BE2C (cell line): Measurements from ENCODE around the gene PLXND1.

ENCODE experiments used
- DNase-seq: peaks from one replicate; pipeline ENCODE4 v3.0.0-alpha.2; 2020
- H3K27me3 ChIP-seq: fragments of 250-450 bp; sonication (Bioruptor Pico); 2 replicates; pipeline ENCODE4 v1.5.1; 2020; ENCODE audit warnings: mild to moderate bottlenecking
- H3K36me3 ChIP-seq: fragments of 250-450 bp; sonication (Bioruptor Pico); 2 replicates; pipeline ENCODE4 v1.5.1; 2020; ENCODE audit warnings: mild to moderate bottlenecking
- H3K4me1 ChIP-seq: fragments of 250-450 bp; sonication (Bioruptor Pico); 2 replicates; pipeline ENCODE4 v1.5.1; 2020
- H3K4me3 ChIP-seq: 2 replicates; pipeline ENCODE4 v1.5.1; 2011; ENCODE audit warnings: low read depth, low read length
- H3K9me3 ChIP-seq: fragments of 250-450 bp; sonication (Bioruptor Pico); 2 replicates; pipeline ENCODE4 v1.5.1; 2020
- CTCF ChIP-seq: IDR thresholded peaks from 2 replicates; pipeline ENCODE4 v1.5.1; 2012; ENCODE audit warnings: mild to moderate bottlenecking, low read depth, low read length

PLXND1 gene

GRCh38 chr3:129604767-129605166 is 1.7 kb downstream of the PLXND1 start:
- peak overlapping the region; percentile 64 for H3K4me3 ChIP-seq
- no peak for DNase-seq
- peaks cover 8% of the 10 kb centered on the region for H3K27me3 ChIP-seq
- peaks cover 4% of the 10 kb centered on the region for H3K4me1 ChIP-seq
- TF ChIP-seq CTCF: no peak
- no peaks in the 10 kb centered on the region for H3K36me3 ChIP-seq
- H3K9me3 ChIP-seq: no peaks in the 10 kb centered on the region

- no peak for TF ChIP-seq CTCF
- Histone ChIP-seq H3K27me3 (peaks cover 8% of the 10 kb centered on the region), H3K4me1 (peaks cover 8% of the 10 kb centered on the region), H3K9me3 (no peaks in the 10 kb centered on the region), H3K36me3 (no peaks in the 10 kb centered on the region), H3K4me3 (peak overlapping the region; percentile 64)
- DNase-seq: no peak
Observed at GRCh38 chr3:129603991-129604749, 2.3 kb downstream of the PLXND1 start.

GRCh38 chr3:129603561-129603942 is 2.9 kb downstream of the PLXND1 start:
- H3K4me3 ChIP-seq: no peak overlapping the region
- no peaks in the 10 kb centered on the region for H3K9me3 ChIP-seq

GRCh38 chr3:129602730-129603560 is 3.5 kb downstream of the PLXND1 start:
- no peaks in the 10 kb centered on the region for H3K9me3 ChIP-seq
- no peak overlapping the region for H3K4me3 ChIP-seq
- H3K4me1 ChIP-seq: peaks cover 14% of the 10 kb centered on the region
- peaks cover 8% of the 10 kb centered on the region for H3K27me3 ChIP-seq
- H3K36me3 ChIP-seq: no peaks in the 10 kb centered on the region
- DNase-seq: peak; percentile 28
- TF ChIP-seq CTCF: no peak

More at GRCh38 chr3:129603561-129603942, 2.9 kb downstream of the PLXND1 start:
- Histone ChIP-seq H3K4me1 (peaks cover 11% of the 10 kb centered on the region), H3K27me3 (peaks cover 8% of the 10 kb centered on the region), H3K36me3 (no peaks in the 10 kb centered on the region)
- DNase-seq: no peak
- TF ChIP-seq CTCF: no peak

GRCh38 chr3:129602309-129602708 is 4.2 kb downstream of the PLXND1 start:
- no peak overlapping the region for H3K4me3 ChIP-seq
- H3K27me3 ChIP-seq: peaks cover 8% of the 10 kb centered on the region
- H3K36me3 ChIP-seq: no peaks in the 10 kb centered on the region
- H3K4me1 ChIP-seq: peaks cover 21% of the 10 kb centered on the region
- TF ChIP-seq CTCF: no peak
- no peaks in the 10 kb centered on the region for H3K9me3 ChIP-seq
- no peak for DNase-seq

GRCh38 chr3:129601713-129602112 is 4.8 kb downstream of the PLXND1 start:
- peaks cover 8% of the 10 kb centered on the region for H3K27me3 ChIP-seq
- peaks cover 25% of the 10 kb centered on the region for H3K4me1 ChIP-seq
- no peaks in the 10 kb centered on the region for H3K36me3 ChIP-seq

More at GRCh38 chr3:129601713-129602112, 4.8 kb downstream of the PLXND1 start:
- no peak for TF ChIP-seq CTCF
- Histone ChIP-seq H3K9me3 (no peaks in the 10 kb centered on the region), H3K4me3 (no peak overlapping the region)
- DNase-seq: no peak
